SK-N-SH (cell line): ENCODE data around the gene PPP3CA. TPM values are rescaled to one million over a fixed set of nuclear protein-coding genes. Genes with fewer than 3 reads are reported as not detected.
"Not testable (repeated sequence)": the region's sequence is repeated elsewhere in the genome, so short reads cannot be mapped to it uniquely, and the experiment has no call there.

Experiments used
- CTCF ChIA-PET: fragments of 300-600, 350-600 bp; formaldehyde crosslinking; extraction: SDS; loops from one replicate; lab custom pipeline; 2021; lab: Yijun Ruan, JAX
- POLR2A ChIA-PET: fragments of 350-600 bp; sonication (Branson Sonifier 250); formaldehyde crosslinking; extraction: SDS; loops from one replicate; lab custom pipeline; 2020; ENCODE audit warnings: antibody characterized with exemption, inconsistent platforms; lab: Yijun Ruan, JAX
- DNase-seq: peaks from one replicate; pipeline ENCODE4 v3.0.0; 2012
- H2AFZ ChIP-seq: fragments of 200-600 bp; sonication (generic); 2 replicates; pipeline ENCODE4 v1.8.1; 2016; ENCODE audit warnings: antibody characterized with exemption, mild to moderate bottlenecking, low read depth
- H3F3A ChIP-seq: fragments of 200-600 bp; sonication (generic); replicated peaks from 2 replicates; pipeline ENCODE3; 2016; ENCODE audit warnings: antibody characterized with exemption, mild to moderate bottlenecking; ENCODE audit not compliant: insufficient read depth
- H3K27ac ChIP-seq, 2 experiments: fragments of 200-500 bp in 1 of 2; fragments of 200-600 bp in 1 of 2; sonication (Bioruptor generic) in 1 of 2; sonication (generic), shearing (Covaris generic) in 1 of 2; 2 replicates each; pipeline versions ENCODE4 v1.5.1 to v1.6.1; 2014 to 2016; ENCODE audit warnings: low read depth in 2 of 2, inconsistent platforms in 1 of 2, low read length in 1 of 2, mild to moderate bottlenecking in 1 of 2, mixed read lengths in 1 of 2
- H3K27me3 ChIP-seq: fragments of 200-600 bp; sonication (generic), shearing (Covaris generic); 2 replicates; pipeline ENCODE4 v1.6.1; 2016; ENCODE audit warnings: mixed run types; ENCODE audit not compliant: insufficient read depth
- H3K36me3 ChIP-seq, 2 experiments: fragments of 200-500 bp in 1 of 2; fragments of 200-600 bp in 1 of 2; sonication (Bioruptor generic) in 1 of 2; sonication (generic) in 1 of 2; replicated peaks in 1 of 2; 2 replicates each; pipeline versions ENCODE3 to v1.5.1; 2014 to 2016; ENCODE audit warnings: low read length in 1 of 2, mild to moderate bottlenecking in 1 of 2; ENCODE audit not compliant: insufficient read depth in 2 of 2, control insufficient read depth in 1 of 2
- H3K4me1 ChIP-seq, 2 experiments: fragments of 200-500 bp in 1 of 2; fragments of 200-600 bp in 1 of 2; sonication (Bioruptor generic) in 1 of 2; sonication (generic), shearing (Covaris generic) in 1 of 2; 2 replicates each; pipeline versions ENCODE4 v1.5.1 to v1.6.1; 2014 to 2016; ENCODE audit warnings: low read depth in 1 of 2, low read length in 1 of 2, mixed run types in 1 of 2; ENCODE audit not compliant: insufficient read depth in 2 of 2, control insufficient read depth in 1 of 2
- H3K4me2 ChIP-seq: fragments of 200-600 bp; sonication (generic), shearing (Covaris generic); 2 replicates; pipeline ENCODE4 v1.6.1; 2017; ENCODE audit warnings: mixed run types
- H3K4me3 ChIP-seq, 2 experiments: fragments of 200-500 bp in 1 of 2; fragments of 200-600 bp in 1 of 2; sonication (Bioruptor generic) in 1 of 2; sonication (generic), shearing (Covaris generic) in 1 of 2; 2 replicates each; pipeline versions ENCODE4 v1.5.1 to v1.8.1; 2014 to 2016; ENCODE audit warnings: low read depth in 2 of 2, inconsistent platforms in 1 of 2, low read length in 1 of 2, mild to moderate bottlenecking in 1 of 2, mixed read lengths in 1 of 2, moderate library complexity in 1 of 2
- H3K79me2 ChIP-seq: fragments of 200-600 bp; sonication (generic); 2 replicates; pipeline ENCODE4 v1.8.1; 2017; ENCODE audit warnings: mild to moderate bottlenecking; ENCODE audit not compliant: insufficient read depth
- H3K9ac ChIP-seq: fragments of 200-600 bp; sonication (generic); 2 replicates; pipeline ENCODE4 v1.6.1; 2017; ENCODE audit warnings: mixed run types
- H3K9me2 ChIP-seq: fragments of 200-600 bp; sonication (generic); 2 replicates; pipeline ENCODE4 v1.6.1; 2017; ENCODE audit warnings: mixed run types
- H3K9me3 ChIP-seq: fragments of 200-600 bp; sonication (generic); 2 replicates; pipeline ENCODE4 v1.6.1; 2017; ENCODE audit warnings: mixed run types, mild to moderate bottlenecking, moderate library complexity
- H4K20me1 ChIP-seq: fragments of 200-600 bp; sonication (generic); 2 replicates; pipeline ENCODE4 v1.6.1; 2017; ENCODE audit warnings: mild to moderate bottlenecking, mixed run types; ENCODE audit not compliant: insufficient read depth
- FOSL2 ChIP-seq: IDR thresholded peaks from 2 replicates; pipeline ENCODE4 v1.4.0; 2012; ENCODE audit warnings: low read depth, mild to moderate bottlenecking, moderate library complexity, borderline replicate concordance
- FOXM1 ChIP-seq: IDR thresholded peaks from 2 replicates; pipeline ENCODE4 v1.4.0; 2012; ENCODE audit warnings: low read depth, mild to moderate bottlenecking
- GATA2 ChIP-seq: sonication (generic); formaldehyde crosslinking; IDR thresholded peaks from 2 replicates; pipeline ENCODE4 v1.5.0; 2020; ENCODE audit warnings: mild to moderate bottlenecking, missing genetic modification reagents
- MXI1 ChIP-seq: IDR thresholded peaks from 2 replicates; pipeline ENCODE4 v1.6.1; 2012; ENCODE audit warnings: mild to moderate bottlenecking, low read depth, low read length, improper control_type of control experiment
- NRF1 ChIP-seq: IDR thresholded peaks from 2 replicates; pipeline ENCODE4 v1.6.1; 2012; ENCODE audit warnings: low read depth, mild to moderate bottlenecking, low read length
- REST ChIP-seq: IDR thresholded peaks from 2 replicates; pipeline ENCODE4 v1.6.1; 2012; ENCODE audit warnings: mild to moderate bottlenecking, low read depth, low read length, moderate library complexity
- RFX5 ChIP-seq: IDR thresholded peaks from 2 replicates; pipeline ENCODE4 v1.6.1; 2012; ENCODE audit warnings: mild to moderate bottlenecking, improper control_type of control experiment, low read length
- TCF12 ChIP-seq: IDR thresholded peaks from 2 replicates; pipeline ENCODE4 v1.4.0; 2012
- USF2 ChIP-seq: fragments of 150-350 bp; IDR thresholded peaks from 2 replicates; pipeline ENCODE4 v1.6.1; 2017; ENCODE audit warnings: antibody characterized with exemption, low read length, low read depth, borderline replicate concordance
- WGBS: methylation state at CpG from one replicate; pipeline ENCODE4 v1.1.6; 2017; ENCODE audit warnings: low lambda C conversion rate; 5-methylcytosine and 5-hydroxymethylcytosine counted together
- polyA plus RNA-seq, 3 experiments: library from polyadenylated mRNA; depleted of rRNA; stranded (reverse); fragments of >200 nt; gene quantifications; 2 replicates each; pipeline ENCODE4 v1.2.3, GENCODE V29; 2012

Gene PPP3CA
- polyA plus RNA-seq, 1 of the 3 experiments (the other 2 are of a cell fraction), result 10.7 TPM

- no peak overlapping the region for H3K4me2 ChIP-seq
- no peak overlapping the region for H3K4me3 ChIP-seq
- no peak overlapping the region for H3K9ac ChIP-seq
- H2AFZ ChIP-seq, result no peak overlapping the region
- TF ChIP-seq MXI1, result no peak
- TF ChIP-seq FOXM1, result no peak
- TF ChIP-seq FOSL2, result no peak
- TF ChIP-seq GATA2, result no peak
- no peak for TF ChIP-seq REST
- TF ChIP-seq RFX5, result no peak
- no peak for TF ChIP-seq USF2
- no peak for TF ChIP-seq TCF12
- no peak for TF ChIP-seq NRF1
- no peaks in the 10 kb centered on the region for H3K27me3 ChIP-seq
- CTCF ChIA-PET, result interaction anchor here (1.0 kb wide), 1 partner anchor 9 kb away, joined by 3 read pairs; no protein-coding TSS in a partner anchor
- POLR2A ChIA-PET, result no interaction called here
- H3K79me2 ChIP-seq, result peaks cover 72% of the 10 kb centered on the region
- no peak overlapping the region for H3K27ac ChIP-seq
- H3K9me3 ChIP-seq, result no peaks in the 10 kb centered on the region; the same call in 1 of the 2 replicates
- H3K4me1 ChIP-seq, result peaks cover 5 to 32% of the 10 kb centered on the region in 2 experiments; a peak in 3 of 4 replicates
- H3K9me2 ChIP-seq, result no peaks in the 10 kb centered on the region
- peaks cover 23% of the 10 kb centered on the region; the same call in 1 of the 2 replicates for H4K20me1 ChIP-seq
- WGBS, result 98% methylated on average over 2 of the region's 2 CpGs
- H3F3A ChIP-seq, result peaks cover 6% of the 10 kb centered on the region
- H3K36me3 ChIP-seq, result no peaks in the 10 kb centered on the region
- DNase-seq, result no peak
These were observed 111.2 kb downstream of the PPP3CA start for GRCh38 chr4:101236097-101236496.

- peaks cover 25% of the 10 kb centered on the region; the same call in 1 of the 2 replicates for H4K20me1 ChIP-seq
- H3K9me2 ChIP-seq, H3K27ac ChIP-seq, H3F3A ChIP-seq, H2AFZ ChIP-seq, H3K27me3 ChIP-seq, H3K4me3 ChIP-seq, POLR2A ChIA-PET, H3K9ac ChIP-seq, H3K9me3 ChIP-seq, H3K4me2 ChIP-seq, H3K36me3 ChIP-seq, DNase-seq: not testable (repeated sequence)
- CTCF ChIA-PET, result interaction anchor here (1.0 kb wide), 1 partner anchor 11 kb away, joined by 3 read pairs; no protein-coding TSS in a partner anchor
- H3K79me2 ChIP-seq, result peaks cover 66% of the 10 kb centered on the region
- peaks cover 5 to 36% of the 10 kb centered on the region in 2 experiments; a peak in 3 of 4 replicates for H3K4me1 ChIP-seq
These were observed 113.2 kb downstream of the PPP3CA start for GRCh38 chr4:101234141-101234540.
